Measurements from ENCODE around the gene MAGI2.

GRCh38 chr7:78345979-78346378 lies 1107.5 kb downstream of the MAGI2 start:
- TF ChIP-seq EZH2 (IDR thresholded peaks at IDR 0.05; ENCODE audit: borderline replicate concordance, low read length) = no peak
- TF ChIP-seq, protein P1, sequence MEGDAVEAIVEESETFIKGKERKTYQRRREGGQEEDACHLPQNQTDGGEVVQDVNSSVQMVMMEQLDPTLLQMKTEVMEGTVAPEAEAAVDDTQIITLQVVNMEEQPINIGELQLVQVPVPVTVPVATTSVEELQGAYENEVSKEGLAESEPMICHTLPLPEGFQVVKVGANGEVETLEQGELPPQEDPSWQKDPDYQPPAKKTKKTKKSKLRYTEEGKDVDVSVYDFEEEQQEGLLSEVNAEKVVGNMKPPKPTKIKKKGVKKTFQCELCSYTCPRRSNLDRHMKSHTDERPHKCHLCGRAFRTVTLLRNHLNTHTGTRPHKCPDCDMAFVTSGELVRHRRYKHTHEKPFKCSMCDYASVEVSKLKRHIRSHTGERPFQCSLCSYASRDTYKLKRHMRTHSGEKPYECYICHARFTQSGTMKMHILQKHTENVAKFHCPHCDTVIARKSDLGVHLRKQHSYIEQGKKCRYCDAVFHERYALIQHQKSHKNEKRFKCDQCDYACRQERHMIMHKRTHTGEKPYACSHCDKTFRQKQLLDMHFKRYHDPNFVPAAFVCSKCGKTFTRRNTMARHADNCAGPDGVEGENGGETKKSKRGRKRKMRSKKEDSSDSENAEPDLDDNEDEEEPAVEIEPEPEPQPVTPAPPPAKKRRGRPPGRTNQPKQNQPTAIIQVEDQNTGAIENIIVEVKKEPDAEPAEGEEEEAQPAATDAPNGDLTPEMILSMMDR (conservative IDR thresholded peaks at IDR 0.05 in 1 of 2, IDR thresholded peaks at IDR 0.05 in 1 of 2; ENCODE audit: extremely low read depth in 1 of 2, insufficient read depth in 1 of 2, low read depth in 1 of 2, low read length in 2 of 2) = no peak
